GM10266 (cell line): ENCODE results near the gene ANO1.

Source experiments
- DNase-seq: peaks from one replicate; pipeline ENCODE4 v3.0.0; 2012; ENCODE audit errors: extremely low spot score
- CTCF ChIP-seq: IDR thresholded peaks from 2 replicates; pipeline ENCODE4 v1.5.1; 2012; ENCODE audit warnings: mild to moderate bottlenecking, low read depth; ENCODE audit not compliant: control insufficient read depth, insufficient read depth; ENCODE audit errors: missing control alignments

The ANO1 gene

DNA sequence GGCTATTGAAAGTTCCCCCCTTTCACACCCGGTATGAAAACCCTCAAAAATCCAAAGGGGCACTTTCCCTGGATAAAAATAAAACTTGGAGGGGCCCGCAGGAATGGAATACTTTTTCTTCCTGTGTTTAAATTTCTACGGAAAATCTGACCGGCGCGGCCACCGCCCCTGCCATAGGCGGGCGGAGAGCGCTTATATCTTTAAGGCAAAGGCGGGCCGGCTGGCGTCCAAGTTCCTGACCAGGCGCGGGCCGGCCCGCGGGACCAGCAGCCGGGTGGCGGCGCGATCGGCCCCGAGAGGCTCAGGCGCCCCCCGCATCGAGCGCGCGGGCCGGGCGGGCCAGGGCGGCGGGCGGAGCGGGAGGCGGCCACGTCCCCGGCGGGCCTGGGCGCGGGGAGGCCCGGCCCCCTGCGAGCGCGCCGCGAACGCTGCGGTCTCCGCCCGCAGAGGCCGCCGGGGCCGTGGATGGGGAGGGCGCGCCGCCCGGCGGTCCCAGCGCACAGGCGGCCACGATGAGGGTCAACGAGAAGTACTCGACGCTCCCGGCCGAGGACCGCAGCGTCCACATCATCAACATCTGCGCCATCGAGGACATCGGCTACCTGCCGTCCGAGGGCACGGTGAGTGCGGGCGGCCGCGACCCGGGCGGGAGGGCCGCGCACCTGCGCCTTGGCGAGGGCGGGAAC, at the start of gene ANO1:
Gene ANO1 (plus strand): TSS at position 223 of the 686 bp plus-strand sequence. CDS start 290 bp downstream, at position 513.
- TF ChIP-seq CTCF, result no peak
- DNase-seq, result no peak

DNA sequence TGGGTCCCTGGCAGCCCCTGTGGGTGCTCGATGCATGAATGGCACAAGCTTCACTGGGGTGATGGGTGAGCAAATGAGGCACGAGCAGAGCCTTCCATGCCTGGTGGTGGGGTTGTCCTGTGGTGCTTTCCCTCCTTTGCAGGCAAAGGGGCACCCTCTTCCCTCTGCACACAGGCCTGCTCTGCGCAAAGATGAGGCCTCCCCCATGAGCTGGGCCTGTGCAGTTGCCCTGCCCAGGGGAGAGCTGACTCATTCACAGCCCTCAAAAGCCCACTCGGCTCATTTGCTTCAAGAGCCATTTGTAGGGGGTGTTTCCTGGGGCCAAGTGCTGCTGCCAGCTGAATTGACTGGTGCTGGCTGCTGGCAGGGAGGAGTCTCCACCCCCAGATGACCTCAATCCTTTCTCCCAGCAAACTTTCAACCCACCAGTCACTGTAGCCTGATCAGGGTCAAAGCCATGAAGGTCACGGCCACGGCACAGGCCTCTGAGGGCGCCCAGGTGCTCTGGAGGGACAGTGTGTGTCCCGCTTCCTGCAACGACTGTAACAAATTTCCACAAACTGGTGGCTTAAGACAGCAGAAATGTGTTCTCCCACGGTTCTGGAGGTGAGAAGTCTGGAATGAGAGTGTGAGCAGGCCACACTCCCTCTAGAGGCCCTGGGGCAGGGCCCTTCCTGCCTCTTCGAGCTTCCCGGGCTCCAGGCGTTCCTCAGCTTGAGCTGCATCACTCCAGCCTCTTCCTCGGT, 48.8 kb upstream of the ANO1 start:
- no peak for TF ChIP-seq CTCF
- DNase-seq, result no peak

DNA sequence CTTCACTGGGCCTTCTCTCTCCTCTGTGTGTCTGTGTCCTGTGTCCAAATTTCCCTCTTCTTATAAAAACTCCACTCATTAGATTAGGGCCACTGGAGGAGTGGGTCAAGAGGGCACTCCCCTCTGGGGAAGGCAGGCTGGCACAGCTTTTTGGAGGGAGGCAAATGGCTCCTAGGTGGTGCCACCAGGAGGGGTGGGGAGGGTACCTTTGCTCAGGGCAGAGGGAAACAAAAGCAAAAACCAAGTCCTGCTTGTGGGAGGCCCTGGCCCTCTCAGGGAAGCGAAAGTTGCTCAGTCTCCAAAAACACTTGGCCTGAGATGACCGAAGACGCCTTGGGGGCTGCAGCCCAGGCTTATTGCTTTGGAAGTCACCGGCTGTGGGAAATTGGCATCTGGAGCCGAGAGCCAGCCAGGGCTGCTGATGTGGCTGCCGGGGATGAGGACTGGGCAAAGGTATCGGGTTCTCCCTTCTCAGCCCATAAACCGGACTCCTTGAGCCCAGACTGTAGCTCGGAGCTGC, 48.2 kb upstream of the ANO1 start:
- DNase-seq, result no peak
- TF ChIP-seq CTCF, result no peak

DNA sequence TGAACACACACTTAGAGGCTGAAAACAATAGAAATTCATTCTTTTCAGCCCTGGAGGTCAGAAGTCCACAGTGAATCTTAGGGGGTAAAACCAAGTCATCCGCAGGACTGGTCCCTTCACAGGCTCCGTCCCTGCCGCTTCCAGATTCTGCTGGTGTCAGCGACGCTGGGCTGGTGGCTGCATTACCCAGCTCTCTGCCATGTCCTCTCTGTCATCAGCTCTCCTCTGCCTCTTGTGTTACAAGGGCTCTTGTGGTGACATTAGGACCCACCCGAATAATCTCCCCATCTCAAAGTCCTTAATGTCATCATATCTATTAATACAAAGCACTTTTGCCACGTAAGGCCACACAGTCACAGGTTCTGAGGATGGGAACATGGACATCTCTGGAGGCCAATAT, 47.7 kb upstream of the ANO1 start:
- DNase-seq, result no peak
- no peak for TF ChIP-seq CTCF

DNA sequence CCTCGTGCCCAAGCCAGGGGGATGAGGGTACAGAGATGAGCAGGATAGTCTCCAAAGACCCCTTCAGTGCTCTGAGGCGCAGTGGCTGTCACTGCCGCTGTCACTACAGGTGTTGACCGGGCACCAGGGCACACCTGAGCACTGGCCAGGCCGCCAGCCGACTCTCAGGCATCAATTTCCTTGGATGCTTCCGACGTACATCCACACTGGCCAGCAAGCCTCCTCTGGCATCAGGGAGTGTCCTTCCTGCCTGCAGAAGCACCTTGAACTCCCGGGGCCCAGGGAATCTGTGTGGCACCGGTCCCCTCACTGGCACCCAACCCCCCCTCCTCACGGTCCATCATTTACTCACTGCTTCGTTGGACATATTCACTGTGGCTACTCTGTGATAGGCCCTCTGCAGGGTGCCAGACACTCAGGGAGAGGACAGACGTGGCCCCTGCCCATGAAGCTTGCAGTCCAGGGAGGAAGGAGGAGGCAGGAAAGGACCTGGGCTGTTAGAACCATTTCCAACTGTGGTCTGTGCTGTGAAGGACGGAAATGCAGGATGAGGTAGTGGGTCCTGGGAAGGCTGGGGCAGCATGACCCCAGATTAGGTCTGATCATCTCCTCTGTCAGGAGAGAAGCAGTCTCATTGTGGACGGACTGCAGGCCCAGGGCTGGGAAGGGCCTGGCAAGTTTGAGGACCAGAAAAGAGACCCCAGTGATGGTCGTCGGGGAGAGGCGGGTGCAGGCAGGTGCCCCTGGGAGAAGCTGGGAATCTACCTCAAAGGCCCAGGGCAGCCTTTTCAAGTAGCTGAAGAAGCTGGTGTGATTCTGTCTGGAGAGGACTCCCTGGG, 46.3 kb upstream of the ANO1 start:
- no peak for TF ChIP-seq CTCF
- no peak for DNase-seq

GRCh38 chr11:70032470-70032795, 45.7 kb upstream of the ANO1 start:
- no peak for TF ChIP-seq CTCF

More at GRCh38 chr11:70032470-70032795, 45.7 kb upstream of the ANO1 start:
- DNase-seq, result no peak
